Measurements from ENCODE around the gene RAX. TPM values are rescaled to one million over a fixed set of nuclear protein-coding genes. Genes with fewer than 3 reads are reported as not detected.

RAX gene
- total RNA-seq, 1 donor from 2014 or later: not detected

DNA sequence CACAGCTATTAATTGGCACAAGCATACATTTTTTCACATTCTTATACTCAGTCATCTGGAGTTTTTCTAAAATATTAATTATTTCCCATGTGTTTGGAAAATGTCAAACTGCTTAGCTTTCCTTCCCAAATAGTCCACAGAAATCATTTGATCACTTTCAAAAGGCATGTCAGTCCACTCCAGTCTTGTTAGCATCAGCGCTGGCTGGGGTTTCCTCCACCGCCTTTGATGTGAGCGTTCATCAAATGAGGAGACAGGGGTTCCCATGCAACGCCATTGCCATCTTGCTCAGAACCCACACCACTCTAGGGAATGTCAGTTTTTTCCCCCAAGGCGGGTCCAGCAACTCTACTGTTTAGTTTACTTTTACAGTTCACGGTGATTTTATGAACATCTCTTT lies 13.1 kb upstream of the RAX start:
- Mint-ChIP-seq H3K27me3 (peaks cover 44% of the 10 kb centered on the region), H3K27ac (no peak overlapping the region), H3K4me3 (no peak overlapping the region), H3K9me3 (no peaks in the 10 kb centered on the region), H3K4me1 (no peaks in the 10 kb centered on the region), H3K36me3 (ENCODE audit: low read depth) (no peaks in the 10 kb centered on the region)
- no peak for DNase-seq
- intact Hi-C loops (cut with micrococcal nuclease): no loop called here

DNA sequence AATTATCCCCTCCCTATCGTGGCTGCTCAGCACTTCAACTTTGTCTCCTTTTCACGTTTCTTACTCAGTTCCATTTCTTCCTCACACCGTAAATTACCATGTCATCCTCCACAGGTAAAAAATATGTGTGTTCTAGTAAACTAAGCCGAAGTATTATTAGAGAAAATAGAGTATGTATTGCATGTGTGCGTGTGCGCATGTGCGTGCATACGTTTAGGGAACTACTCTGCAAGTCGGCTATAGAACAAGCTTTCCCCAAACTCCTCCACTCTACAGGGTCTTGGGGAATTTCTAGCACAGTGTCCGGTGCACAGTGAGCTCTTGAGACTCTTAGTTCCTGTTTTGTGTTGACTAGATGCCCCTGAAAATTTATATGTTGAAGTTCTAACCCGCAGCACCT lies 9.1 kb upstream of the RAX start:
- H3K27me3 Mint-ChIP-seq: peaks cover 61% of the 10 kb centered on the region
- no peaks in the 10 kb centered on the region for H3K36me3 Mint-ChIP-seq (ENCODE audit: low read depth)
- H3K27ac Mint-ChIP-seq: no peak overlapping the region
- H3K4me1 Mint-ChIP-seq: no peaks in the 10 kb centered on the region
- intact Hi-C loops (cut with micrococcal nuclease): no loop called here
- no peak for DNase-seq
- no peak overlapping the region for H3K4me3 Mint-ChIP-seq
- H3K9me3 Mint-ChIP-seq: no peaks in the 10 kb centered on the region

DNA sequence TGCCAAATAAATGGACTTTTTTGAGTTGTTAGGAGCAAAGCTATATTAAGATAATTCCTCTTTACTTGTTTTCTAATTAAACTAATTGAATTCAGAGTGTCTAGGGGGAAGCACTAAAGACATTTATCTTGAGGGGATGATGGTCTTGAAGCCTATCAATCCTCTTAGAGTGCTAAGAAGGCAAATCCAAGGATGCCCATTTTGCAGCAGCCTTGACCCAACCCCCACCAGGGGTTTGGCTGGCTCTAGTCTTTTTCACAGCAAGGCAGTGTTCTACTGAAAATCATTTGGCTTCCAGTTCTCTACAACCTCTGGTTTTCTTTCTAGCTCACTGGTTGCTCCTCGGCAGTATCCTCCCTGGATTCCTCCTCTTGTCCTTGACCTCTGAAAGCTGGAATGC lies 6.5 kb upstream of the RAX start:
- H3K27ac Mint-ChIP-seq: no peak overlapping the region
- H3K9me3 Mint-ChIP-seq: no peaks in the 10 kb centered on the region
- peaks cover 66% of the 10 kb centered on the region for H3K27me3 Mint-ChIP-seq
- H3K4me3 Mint-ChIP-seq: no peak overlapping the region
- H3K36me3 Mint-ChIP-seq (ENCODE audit: low read depth): no peaks in the 10 kb centered on the region
- no peak for DNase-seq
- H3K4me1 Mint-ChIP-seq: no peaks in the 10 kb centered on the region
- intact Hi-C loops (cut with micrococcal nuclease): no loop called here

DNA sequence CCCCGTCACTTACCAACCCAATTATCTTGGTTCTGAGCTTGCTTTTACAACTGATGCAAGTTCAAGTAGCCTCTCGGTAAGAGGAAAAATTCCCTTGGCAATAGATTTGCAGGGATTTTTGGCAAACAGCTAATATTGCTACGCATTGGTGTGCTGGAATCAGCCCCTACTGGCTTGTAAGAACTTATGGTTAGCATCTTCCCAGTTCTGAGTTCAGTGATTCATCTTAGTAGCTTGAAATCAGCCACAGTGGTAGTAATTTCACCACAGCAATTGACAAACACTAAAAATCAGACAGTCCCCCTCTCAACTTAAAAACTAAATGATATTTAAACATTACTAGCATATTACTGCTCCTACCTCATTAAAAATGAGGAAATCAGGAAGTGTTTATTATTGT lies 5.9 kb upstream of the RAX start:
- DNase-seq: no peak
- no peaks in the 10 kb centered on the region for H3K4me1 Mint-ChIP-seq
- intact Hi-C loops (cut with micrococcal nuclease): no loop called here
- H3K4me3 Mint-ChIP-seq: no peak overlapping the region
- no peak overlapping the region for H3K27ac Mint-ChIP-seq
- H3K27me3 Mint-ChIP-seq: peaks cover 66% of the 10 kb centered on the region
- H3K9me3 Mint-ChIP-seq: no peaks in the 10 kb centered on the region
- no peaks in the 10 kb centered on the region for H3K36me3 Mint-ChIP-seq (ENCODE audit: low read depth)

DNA sequence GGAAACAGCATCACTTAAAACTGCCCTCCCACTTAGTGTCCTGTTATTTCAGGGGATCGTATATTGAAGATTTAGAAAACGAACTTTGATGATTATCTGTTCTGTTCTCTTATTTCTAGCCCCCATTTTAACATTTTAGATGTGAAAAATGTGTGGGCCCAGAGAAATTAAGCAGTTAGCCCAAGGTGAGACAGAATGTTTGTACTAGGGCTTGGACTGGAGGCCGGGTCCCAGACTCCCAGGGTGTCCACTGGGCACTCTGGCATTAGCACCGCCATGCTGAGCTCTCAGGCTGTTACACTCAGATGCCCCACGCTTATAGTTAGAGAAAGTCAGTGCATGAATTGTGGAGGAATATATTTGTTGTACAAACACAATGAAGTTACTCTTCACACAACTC lies 5.5 kb upstream of the RAX start:
- Mint-ChIP-seq H3K9me3 (no peaks in the 10 kb centered on the region), H3K27ac (no peak overlapping the region), H3K36me3 (ENCODE audit: low read depth) (no peaks in the 10 kb centered on the region), H3K27me3 (peaks cover 67% of the 10 kb centered on the region), H3K4me3 (no peak overlapping the region), H3K4me1 (no peaks in the 10 kb centered on the region)
- DNase-seq: no peak
- intact Hi-C loops (cut with micrococcal nuclease): no loop called here

- Mint-ChIP-seq H3K4me3 (no peak overlapping the region), H3K27me3 (peaks cover 70% of the 10 kb centered on the region), H3K36me3 (ENCODE audit: low read depth) (no peaks in the 10 kb centered on the region), H3K9me3 (no peaks in the 10 kb centered on the region), H3K27ac (no peak overlapping the region), H3K4me1 (no peaks in the 10 kb centered on the region)
- intact Hi-C loops (cut with micrococcal nuclease): no loop called here
- no peak for DNase-seq
Observed at GRCh38 chr18:59276047-59276446, 2.8 kb upstream of the RAX start.

DNA sequence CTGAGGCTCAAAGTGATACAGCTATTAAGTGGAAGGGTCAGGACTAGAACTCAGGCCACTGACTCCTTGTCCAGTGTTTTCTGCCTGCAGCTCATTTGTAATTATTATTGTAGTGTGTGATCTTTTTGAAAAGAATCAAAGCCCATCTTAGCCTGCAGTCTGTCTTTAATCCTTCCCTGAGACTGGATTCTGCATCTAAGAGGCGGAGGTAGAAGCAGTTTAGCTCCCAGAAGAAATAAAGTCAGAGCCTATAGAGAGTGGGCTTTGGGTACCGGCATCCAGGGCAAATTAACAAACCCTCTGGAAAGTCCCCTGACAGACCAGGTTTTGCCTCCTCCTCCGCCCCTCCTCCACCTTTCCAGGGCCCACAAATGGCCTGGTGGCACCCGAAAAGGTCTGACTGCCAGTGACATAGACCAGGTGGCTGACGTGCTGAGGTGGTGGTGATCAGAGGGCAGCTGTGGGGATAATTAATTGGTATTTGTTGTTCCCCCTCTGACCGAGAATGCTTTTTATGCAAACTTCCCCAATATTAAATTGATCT lies 2.2 kb upstream of the RAX start:
- H3K4me3 Mint-ChIP-seq: no peak overlapping the region
- H3K36me3 Mint-ChIP-seq (ENCODE audit: low read depth): no peaks in the 10 kb centered on the region
- H3K27ac Mint-ChIP-seq: no peak overlapping the region
- intact Hi-C loops (cut with micrococcal nuclease): no loop called here
- no peak for DNase-seq
- H3K4me1 Mint-ChIP-seq: no peaks in the 10 kb centered on the region
- H3K9me3 Mint-ChIP-seq: no peaks in the 10 kb centered on the region
- H3K27me3 Mint-ChIP-seq: peaks cover 70% of the 10 kb centered on the region

GRCh38 chr18:59274533-59274928 lies 1.3 kb upstream of the RAX start:
- Mint-ChIP-seq H3K27me3 (peaks cover 73% of the 10 kb centered on the region), H3K9me3 (no peaks in the 10 kb centered on the region), H3K27ac (no peak overlapping the region), H3K4me1 (peaks cover 3% of the 10 kb centered on the region), H3K36me3 (ENCODE audit: low read depth) (no peaks in the 10 kb centered on the region), H3K4me3 (no peak overlapping the region)
- intact Hi-C loops (cut with micrococcal nuclease): loop anchor here (5.0 kb wide), 3 partner anchors 52 to 1837 kb away; partner anchors contain the start of genes GRP, LMAN1 and ONECUT2
- no peak for DNase-seq

DNA sequence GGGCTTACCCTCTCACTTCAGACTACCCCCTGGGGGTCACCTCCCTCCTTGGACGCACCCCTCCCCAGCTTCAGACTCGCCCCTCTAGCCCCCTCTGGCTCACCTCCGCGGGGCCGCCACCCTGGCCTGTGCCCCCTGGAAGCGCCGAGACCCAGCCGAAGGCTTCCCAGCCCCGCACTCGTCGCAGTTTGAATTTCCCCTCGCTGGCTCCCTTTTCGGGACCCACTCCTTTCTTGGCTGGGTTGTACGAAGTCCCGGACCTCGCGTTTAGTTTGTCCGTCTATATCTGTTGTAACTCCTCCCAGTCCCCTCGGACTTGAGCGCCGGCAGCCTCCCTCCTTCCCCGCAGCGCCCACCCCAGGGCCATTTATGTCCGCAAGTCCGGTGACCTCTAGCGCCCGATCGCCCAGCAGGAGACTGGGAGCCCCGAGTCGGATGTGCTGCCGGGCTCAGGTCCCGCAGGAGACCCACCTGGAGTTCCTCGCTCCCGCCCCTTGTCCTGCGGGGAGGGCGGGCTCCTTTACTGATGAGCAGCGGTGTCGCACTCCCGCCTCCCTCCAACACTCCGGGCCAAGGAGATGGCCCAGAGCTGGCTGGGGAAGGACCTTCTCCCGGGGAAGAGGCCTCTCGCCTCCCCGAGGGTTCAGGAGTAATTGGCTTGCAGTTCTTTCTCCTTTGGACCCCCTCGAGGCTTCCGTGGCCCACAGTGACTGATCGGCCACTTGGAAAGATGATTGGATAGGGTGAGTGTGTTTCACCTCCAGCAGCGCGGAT lies 692 bp upstream of the RAX start:
- peak overlapping the region; percentile 5 for H3K4me3 Mint-ChIP-seq
- peak overlapping the region; percentile 17 for H3K27ac Mint-ChIP-seq
- peaks cover 75% of the 10 kb centered on the region for H3K27me3 Mint-ChIP-seq
- no peaks in the 10 kb centered on the region for H3K36me3 Mint-ChIP-seq (ENCODE audit: low read depth)
- no peak for DNase-seq
- intact Hi-C loops (cut with micrococcal nuclease): loop anchor here (5.0 kb wide), 3 partner anchors 52 to 1837 kb away; partner anchors contain the start of genes GRP, LMAN1 and ONECUT2
- H3K9me3 Mint-ChIP-seq: no peaks in the 10 kb centered on the region
- peaks cover 5% of the 10 kb centered on the region for H3K4me1 Mint-ChIP-seq

GRCh38 chr18:59272221-59272888 lies 899 bp downstream of the RAX start:
- Mint-ChIP-seq H3K9me3 (no peaks in the 10 kb centered on the region), H3K27ac (no peak overlapping the region), H3K27me3 (peaks cover 79% of the 10 kb centered on the region), H3K4me3 (no peak overlapping the region), H3K36me3 (ENCODE audit: low read depth) (no peaks in the 10 kb centered on the region), H3K4me1 (peaks cover 15% of the 10 kb centered on the region)
- peak; percentile 64 for DNase-seq
- intact Hi-C loops (cut with micrococcal nuclease): loop anchor here (5.0 kb wide), 3 partner anchors 50 to 1835 kb away; partner anchors contain the start of genes GRP, LMAN1 and ONECUT2

DNA sequence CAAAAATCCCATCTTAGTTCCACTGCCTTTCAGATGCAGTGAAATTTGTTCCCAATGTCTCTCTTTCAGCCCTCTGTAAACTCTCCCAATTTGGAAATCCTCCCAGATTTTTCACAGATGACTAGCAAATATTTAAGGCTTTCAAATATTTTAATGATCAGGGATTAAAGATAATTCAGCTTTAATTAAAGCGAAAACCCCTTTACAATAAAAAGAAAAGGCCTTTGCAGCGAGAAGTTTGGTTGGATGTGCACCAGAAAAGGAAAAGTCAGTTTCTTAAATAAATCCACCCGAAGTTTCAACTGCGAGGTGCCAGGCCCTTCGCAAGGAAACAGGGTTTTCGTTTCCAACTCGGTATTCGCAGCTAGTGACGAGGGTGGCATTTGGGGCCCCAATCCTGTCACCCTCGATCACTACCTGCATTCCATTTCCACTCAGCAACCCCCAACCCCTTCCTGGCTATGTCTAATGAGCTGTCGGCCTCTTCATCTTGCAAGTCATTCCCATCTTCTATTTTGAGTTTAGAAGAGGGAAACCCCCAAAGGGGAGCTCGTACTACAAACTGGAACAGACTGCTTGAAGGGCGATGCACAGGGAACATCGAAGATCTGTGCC lies 1.5 kb downstream of the RAX start:
- peaks cover 15% of the 10 kb centered on the region for H3K4me1 Mint-ChIP-seq
- intact Hi-C loops (cut with micrococcal nuclease): loop anchor here (5.0 kb wide), 3 partner anchors 49 to 1834 kb away; partner anchors contain the start of genes GRP, LMAN1 and ONECUT2

DNA sequence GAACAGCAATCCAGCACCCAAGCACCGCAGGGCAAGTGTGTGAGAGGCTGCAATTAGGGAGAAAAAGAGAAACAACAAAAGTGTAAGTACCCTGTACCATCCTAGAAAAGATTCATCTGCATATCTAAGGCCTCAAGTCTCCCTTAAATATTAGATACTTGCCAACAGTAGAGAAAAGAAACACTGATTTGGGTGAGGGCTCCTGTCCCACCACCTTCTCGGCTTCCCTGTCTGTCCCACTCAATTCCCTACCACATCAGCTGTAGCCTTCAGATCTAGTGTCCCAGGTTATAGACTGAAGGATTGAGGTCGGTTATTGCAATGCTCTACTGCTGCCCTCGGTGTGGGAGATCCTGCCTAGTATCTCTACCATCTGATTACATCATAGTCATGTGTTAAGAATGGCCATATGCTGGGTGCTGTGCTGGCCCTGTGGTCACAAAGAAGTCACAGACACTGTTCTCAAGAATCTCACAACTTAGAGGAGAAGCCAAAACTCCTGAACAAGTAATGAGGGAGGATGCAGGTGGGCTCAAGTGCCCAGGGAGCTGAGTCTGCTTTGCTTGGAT lies 2.5 kb downstream of the RAX start:
- intact Hi-C loops (cut with micrococcal nuclease): loop anchor here (5.0 kb wide), 3 partner anchors 48 to 1833 kb away; partner anchors contain the start of genes GRP, LMAN1 and ONECUT2

More for the DNA sequence above, 1.5 kb downstream of the RAX start:
- Mint-ChIP-seq H3K27ac (no peak overlapping the region), H3K27me3 (peaks cover 80% of the 10 kb centered on the region), H3K4me3 (no peak overlapping the region), H3K9me3 (peaks cover under 1% of the 10 kb centered on the region), H3K36me3 (ENCODE audit: low read depth) (no peaks in the 10 kb centered on the region)
- DNase-seq: no peak

DNA sequence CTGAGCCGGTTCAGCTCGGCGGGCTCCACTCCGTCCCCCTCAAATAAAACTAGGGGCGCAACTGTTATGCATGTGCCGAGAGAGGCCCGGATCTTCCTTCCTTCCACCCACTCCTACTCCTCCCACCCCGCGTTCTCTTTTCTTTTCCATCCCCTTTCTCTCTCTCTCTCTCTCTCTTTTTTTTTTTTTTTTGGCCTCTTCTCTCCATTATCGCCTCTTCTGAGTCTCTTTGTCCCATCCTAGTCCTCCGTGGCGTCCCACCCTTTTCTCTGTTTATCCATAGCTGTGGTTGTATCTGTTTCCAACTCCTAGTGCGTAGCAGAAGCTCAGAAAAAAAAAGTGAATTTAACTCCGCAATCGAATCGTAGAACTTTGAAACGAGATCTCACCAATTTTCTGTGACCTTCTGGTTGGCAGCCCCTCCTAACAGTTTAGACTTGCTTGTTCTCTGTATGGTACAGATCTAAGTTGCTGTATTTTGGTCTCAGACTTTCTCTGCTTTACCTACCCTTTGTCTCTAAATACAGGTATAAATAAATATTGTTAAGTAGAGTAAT lies 3.6 kb downstream of the RAX start:
- peak overlapping the region; percentile 72 for H3K4me3 Mint-ChIP-seq
- intact Hi-C loops (cut with micrococcal nuclease): loop anchor here (1.0 to 10.0 kb wide), 6 partner anchors 47 to 1832 kb away; partner anchors contain the start of genes CCBE1, GRP, LMAN1 and ONECUT2
- peaks cover 4% of the 10 kb centered on the region for H3K9me3 Mint-ChIP-seq
- DNase-seq: no peak
- peaks cover 79% of the 10 kb centered on the region for H3K27me3 Mint-ChIP-seq
- H3K36me3 Mint-ChIP-seq (ENCODE audit: low read depth): no peaks in the 10 kb centered on the region
- H3K4me1 Mint-ChIP-seq: peaks cover 18% of the 10 kb centered on the region
- H3K27ac Mint-ChIP-seq: peak overlapping the region; percentile 42

More for the DNA sequence above, 2.5 kb downstream of the RAX start:
- no peaks in the 10 kb centered on the region for H3K36me3 Mint-ChIP-seq (ENCODE audit: low read depth)
- no peak for DNase-seq
- peaks cover 81% of the 10 kb centered on the region for H3K27me3 Mint-ChIP-seq
- peaks cover 4% of the 10 kb centered on the region for H3K9me3 Mint-ChIP-seq
- no peak overlapping the region for H3K4me3 Mint-ChIP-seq
- H3K4me1 Mint-ChIP-seq: peaks cover 18% of the 10 kb centered on the region
- no peak overlapping the region for H3K27ac Mint-ChIP-seq
